GM19328 (cell line): ENCODE measurements around the gene STIM1.
"Not testable (repeated sequence)": the region's sequence is repeated elsewhere in the genome, so short reads cannot be mapped to it uniquely, and the experiment has no call there.

Experiments used
- ATAC-seq: cut with Tn5 transposase; IDR thresholded peaks from one replicate; pipeline ENCODE4 v1.9.1; 2021; ENCODE audit warnings: mild to moderate bottlenecking, moderate library complexity; ENCODE audit not compliant: unreplicated experiment

STIM1 gene

GRCh38 chr11:3970108-3970507, 114.6 kb downstream of the STIM1 start:
- ATAC-seq, result no peak

DNA sequence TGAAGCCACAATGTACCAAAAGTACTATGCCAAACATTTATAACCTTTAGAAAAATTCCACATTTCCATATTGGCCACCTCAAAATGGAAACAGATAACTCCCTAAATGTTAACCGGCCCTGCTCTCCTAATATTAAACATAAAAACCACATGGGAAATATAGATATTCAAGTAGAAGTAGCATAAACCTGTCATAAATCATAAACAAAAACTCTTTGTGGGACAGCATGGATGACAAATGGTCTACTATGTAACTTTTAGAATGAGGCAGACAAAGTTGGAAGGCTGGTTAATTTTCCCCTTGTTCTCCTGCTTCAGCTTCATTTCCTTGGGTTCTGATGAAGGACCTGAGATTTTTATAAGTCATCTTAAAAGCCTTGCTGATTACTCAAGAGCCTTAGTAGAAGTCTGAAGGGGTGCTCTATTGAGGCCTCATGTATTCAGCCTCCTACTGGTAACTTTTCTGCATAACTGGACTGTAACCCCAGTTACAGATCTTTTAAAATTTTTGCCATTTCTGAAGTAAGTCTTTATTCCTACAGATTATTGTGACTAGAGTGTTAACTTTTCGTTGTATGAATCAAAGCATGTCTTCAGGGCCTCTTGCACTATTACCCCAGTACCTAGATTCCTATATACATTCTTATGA, 116.4 kb downstream of the STIM1 start:
- ATAC-seq, result no peak

DNA sequence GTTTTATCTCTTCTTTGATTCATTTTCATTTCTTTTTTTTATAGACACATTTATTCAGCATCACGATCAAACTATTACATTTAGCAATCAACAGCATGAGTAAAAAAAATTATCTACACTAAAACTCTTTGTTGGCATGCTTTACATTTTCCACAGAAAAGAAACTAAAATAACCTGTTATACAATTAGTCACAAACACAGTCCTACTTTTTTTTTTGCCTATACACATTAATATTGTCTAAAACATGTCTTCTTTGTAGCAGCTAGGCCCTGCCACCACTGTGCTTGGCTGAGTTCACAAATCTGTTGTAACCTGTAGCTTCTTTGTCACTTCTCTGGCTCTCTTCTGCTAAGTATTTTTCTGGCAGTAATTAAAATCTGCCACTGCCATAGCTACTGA, 117.0 kb downstream of the STIM1 start:
- ATAC-seq, result no peak

- ATAC-seq, result no peak
These were observed 121.6 kb downstream of the STIM1 start for GRCh38 chr11:3977078-3977477.

DNA sequence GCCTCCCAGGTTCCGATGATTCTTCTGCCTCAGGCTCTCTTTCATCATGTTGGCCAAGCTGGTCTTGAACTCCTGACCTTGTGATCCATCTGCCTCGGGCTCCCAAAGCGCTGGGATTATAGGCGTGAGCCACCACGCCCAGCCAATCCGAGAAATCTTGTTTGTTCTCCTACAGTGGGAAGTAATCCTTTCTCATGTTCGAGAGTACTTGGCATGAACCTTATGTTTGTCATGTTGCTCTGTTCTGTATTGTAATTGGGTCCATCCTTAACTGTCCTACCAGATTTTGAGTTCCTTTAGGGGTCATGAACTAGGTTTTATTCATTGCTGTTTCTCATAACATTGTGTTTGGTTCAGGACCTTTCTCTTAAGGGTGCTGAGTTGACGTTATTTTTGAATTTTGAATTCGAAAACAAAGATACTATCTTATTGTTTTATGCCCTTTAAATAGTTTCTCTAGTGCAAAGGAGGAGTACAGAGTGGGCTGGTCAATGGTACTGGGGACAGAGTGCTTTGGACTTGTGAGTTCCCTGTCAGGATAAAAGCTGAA, 125.7 kb downstream of the STIM1 start:
- ATAC-seq, result no peak

- no peak for ATAC-seq
These were observed 127.0 kb downstream of the STIM1 start for GRCh38 chr11:3982431-3982830.

DNA sequence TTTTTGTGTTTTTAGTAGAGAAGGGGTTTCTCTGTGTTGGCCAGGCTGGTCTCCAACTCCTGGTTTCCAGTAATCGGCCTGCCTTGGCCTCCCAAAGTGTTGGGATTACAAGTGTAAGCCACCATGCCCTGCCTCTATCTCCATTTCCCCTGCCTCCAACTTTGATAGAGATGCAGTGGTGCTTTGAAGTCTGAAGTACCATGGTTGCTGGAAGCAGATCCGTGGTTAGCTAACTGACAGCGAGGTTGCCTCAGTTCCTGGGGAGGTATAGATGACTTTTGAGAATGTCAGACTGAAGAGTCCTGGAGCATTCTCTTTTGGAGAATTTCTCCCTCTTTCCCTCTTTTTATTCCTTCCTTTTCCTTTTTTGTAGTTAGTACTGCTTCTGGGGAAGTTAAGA, 127.6 kb downstream of the STIM1 start:
- ATAC-seq, result no peak

DNA sequence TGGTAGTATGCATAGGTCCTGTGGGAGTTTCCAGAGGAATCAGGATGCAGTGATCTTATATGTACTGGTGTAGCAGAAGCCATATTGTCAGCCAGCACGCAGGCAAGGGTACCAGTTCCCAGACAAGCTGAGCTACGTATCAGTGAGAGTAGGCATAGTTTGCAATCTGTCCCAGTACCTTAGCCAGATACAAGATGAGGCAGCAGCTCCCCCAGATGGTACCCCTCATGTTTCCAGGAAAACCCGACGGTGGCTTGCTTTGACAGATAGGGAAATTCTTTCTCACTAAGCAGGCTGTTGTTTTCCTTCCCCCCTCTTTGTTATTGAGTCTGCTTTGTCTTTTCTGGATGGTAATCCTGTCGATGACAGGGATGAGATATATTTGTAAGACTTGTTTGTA, 129.4 kb downstream of the STIM1 start:
- ATAC-seq, result no peak

DNA sequence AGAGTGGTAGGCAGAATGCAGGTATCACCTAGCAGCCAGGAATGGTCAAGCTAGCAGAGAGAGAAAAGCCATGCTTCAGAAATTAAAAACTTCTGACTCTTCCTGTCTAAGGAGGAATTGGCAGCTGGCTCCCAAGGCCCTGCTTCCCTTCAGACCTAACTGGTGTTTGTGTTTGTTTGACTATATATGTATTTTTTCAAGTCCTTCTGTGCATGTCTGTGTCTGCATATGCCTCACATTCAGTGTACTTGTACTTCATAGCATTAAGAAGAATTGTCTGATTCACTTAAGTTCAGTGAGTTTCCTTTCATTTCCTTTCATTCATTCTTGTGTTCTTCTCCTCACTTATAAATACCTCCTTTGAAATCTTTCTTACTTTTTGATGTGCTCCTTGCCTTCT, 130.2 kb downstream of the STIM1 start:
- ATAC-seq, result no peak

DNA sequence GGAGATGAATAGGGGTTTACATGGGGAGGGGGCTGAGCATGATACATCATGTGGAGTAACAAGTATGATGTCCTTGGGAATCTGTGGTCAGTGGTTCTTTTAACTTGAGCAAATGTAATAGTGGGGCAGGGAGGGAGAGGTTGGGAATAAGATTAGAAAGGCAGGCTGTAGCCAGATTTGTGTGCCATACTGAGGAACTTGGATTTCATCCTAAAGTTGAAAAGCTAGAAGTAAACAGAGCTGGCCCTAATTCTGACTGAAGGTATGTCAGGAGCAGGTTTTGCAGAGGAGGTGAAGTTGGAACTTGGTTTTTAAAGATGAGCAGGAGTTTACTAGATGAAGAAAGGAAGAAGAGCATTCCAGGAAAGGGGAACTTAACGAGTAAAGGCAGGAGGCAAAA, 130.8 kb downstream of the STIM1 start:
- no peak for ATAC-seq

- ATAC-seq, result no peak
These were observed 133.9 kb downstream of the STIM1 start for GRCh38 chr11:3989276-3989920.

- no peak for ATAC-seq
These were observed 134.4 kb downstream of the STIM1 start for GRCh38 chr11:3989921-3990290.

- no peak for ATAC-seq
These were observed 134.9 kb downstream of the STIM1 start for GRCh38 chr11:3990406-3990805.

DNA sequence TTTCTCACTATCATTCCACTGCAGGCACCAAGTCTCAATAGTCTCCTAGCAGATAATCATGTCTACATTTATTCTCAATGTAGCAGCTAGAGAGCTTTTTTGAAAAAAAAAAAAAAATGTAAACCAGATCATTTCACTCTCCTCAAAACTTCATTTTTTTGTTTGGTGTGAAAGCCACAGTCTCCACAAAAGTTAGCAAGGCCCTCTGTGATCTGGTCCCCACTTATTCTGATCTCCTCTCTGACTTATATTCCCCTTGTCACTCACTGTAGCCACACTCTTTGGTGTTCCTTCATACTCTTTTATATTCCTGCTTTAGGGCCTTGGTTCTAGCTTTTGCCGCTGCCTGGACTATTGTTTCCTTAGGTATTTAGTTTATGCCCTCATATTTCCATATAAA, 137.5 kb downstream of the STIM1 start:
- no peak for ATAC-seq

- no peak for ATAC-seq
These were observed 138.7 kb downstream of the STIM1 start for GRCh38 chr11:3994030-3994640.

DNA sequence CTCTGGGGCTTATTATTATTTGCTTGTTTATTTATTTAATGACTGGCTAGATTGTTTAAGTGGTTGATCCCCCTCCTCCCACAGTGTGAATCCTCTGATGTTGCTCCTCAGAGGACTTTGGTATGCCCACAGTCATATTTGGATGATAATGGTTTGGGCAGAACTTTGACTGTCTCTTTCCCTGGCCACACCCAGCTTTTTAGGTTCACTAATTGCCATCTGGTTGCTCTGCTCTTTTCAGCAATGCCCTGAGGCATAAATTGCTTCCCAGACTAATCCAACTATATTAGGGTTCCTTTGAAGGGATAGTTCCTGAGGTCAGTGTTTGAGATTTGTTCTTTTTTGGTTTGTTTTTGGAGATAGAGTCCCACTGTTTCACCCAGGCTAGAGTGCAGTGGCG, 139.8 kb downstream of the STIM1 start:
- ATAC-seq, result no peak

- no peak for ATAC-seq
These were observed 140.6 kb downstream of the STIM1 start for GRCh38 chr11:3995949-3996554.

GRCh38 chr11:3996651-3997050, 141.2 kb downstream of the STIM1 start:
- ATAC-seq, result no peak

DNA sequence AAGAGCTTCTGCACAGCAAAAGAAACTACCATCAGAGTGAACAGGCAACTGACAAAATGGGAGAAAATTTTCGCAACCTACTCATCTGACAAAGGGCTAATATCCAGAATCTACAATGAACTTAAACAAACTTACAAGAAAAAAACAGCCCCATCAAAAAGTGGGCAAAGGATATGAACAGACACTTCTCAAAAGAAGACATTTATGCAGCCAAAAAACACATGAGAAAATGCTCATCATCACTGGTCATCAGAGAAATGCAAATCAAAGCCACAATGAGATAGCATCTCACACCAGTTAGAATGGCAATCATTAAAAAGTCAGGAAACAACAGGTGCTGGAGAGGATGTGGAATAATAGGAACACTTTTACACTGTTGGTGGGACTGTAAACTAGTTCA, 149.3 kb downstream of the STIM1 start:
- ATAC-seq, result not testable (repeated sequence)

DNA sequence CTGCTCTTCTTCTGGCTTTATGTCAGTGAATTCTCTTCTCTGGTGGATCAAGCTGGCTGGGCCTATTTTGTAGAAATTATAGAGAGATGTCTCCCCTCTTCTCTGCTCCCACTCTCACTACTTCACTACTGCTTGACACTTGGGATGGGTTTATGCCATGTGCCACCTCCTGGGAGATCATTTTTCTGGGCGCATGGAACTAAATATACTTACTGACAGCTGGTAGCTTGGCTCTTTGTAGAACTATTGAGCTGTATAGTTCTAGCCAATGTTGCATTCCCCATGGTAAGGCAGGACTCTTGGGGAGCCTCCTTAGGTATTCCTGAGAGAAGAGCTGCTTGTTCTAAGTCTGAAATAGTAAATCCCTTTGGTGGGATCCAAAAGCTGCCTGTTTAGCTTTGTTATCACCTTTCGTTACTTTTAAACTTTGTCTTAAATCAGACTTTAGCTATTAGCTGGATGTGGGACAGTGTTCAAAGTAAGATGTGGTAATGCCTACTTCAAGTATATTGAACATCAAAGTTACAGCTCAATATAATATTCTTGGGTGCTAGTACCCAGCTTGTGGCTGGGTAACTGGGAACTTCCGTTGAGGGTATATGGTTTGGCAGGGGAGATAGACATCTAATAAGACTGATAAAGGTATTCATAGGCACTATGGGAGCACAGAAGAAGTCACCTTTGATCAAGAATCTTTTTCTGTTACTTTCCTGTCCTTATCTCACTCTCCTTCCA, 151.6 kb downstream of the STIM1 start:
- no peak for ATAC-seq

DNA sequence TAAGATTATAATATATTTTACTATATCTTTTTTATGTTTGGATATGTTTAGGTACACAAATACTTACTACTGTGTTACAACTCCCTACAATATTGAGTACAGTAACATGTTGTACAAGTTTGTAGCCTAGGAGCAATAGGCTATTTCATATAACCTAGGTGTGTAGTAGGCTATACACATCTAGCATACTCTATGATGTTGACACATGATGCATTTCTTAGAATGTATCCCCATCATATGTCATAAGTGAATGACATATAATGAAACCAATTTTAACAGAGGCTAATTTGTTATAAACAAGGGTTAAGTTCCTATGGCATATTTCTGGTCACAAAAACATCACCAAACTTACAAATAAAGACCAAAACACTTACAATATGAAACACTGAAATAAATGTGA, 152.7 kb downstream of the STIM1 start:
- no peak for ATAC-seq
